ENCODE results near the gene MRPL54. TPM values are rescaled to one million over a fixed set of nuclear protein-coding genes. Genes with fewer than 3 reads are reported as not detected.

The MRPL54 gene
- total RNA-seq, 1 experiment from 2014 or later = 67.1 TPM

DNA sequence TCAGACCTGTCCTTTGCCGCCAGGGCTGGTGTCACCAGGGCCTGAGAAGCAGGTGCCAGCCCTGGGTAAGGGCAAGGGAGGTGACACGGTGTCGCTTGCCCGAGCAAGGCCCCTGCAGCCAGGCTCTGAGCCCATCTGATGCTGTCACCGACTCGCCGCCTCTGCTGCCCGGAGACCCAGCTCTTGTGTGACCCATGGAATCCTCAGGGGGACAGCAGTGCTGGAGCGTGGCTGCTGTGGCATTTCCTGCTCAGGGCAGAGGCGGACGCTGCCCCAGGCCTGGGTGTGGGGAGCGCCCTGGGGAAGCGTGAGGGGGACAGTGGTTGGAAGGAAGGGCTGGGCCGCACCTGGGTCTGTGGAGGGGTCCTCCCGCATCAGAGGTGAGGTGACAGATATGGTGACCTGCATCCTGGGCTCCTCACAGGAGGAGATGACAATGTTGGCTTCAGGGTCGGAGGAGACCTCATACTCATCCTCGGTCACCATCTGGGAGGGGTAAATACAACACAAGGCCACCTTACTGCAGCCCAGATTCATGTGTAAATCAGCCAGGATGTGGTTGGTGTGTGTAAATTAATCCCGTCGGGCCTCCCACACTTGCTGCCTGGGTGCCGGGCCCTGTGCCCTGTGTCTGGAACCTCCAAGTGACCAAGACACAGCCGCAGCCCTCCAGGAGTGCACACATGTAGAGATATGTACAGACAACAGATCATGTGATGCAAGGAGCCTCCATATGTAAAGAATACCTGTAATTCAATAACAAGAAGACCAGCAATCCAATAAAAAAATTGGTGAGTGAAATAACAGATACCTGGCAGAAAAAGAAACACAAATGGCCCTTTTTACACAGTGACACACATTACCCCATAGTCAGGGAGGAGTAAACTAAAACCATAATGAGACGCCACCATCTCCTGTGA, 51.3 kb downstream of the MRPL54 start:
- Histone ChIP-seq H3K9me2 (ENCODE audit: insufficient read depth) (no peaks in the 10 kb centered on the region), H3K36me3 (ENCODE audit: control insufficient read depth in 1 of 2, insufficient read depth in 2 of 2, low read length in 2 of 2) (no peaks in the 10 kb centered on the region), H3K79me2 (ENCODE audit: insufficient read depth, low read length) (no peaks in the 10 kb centered on the region), H2AFZ (ENCODE audit: low read depth, low read length, poor library complexity, severe bottlenecking) (no peak overlapping the region), H3K4me3 (replicated peaks in 1 of 2; ENCODE audit: low read depth in 1 of 2, low read length in 2 of 2) (no peak overlapping the region), H3K27ac (ENCODE audit: low read depth, low read length) (no peak overlapping the region), H4K20me1 (ENCODE audit: insufficient read depth) (no peaks in the 10 kb centered on the region), H3K27me3 (ENCODE audit: insufficient read depth, low read length) (no peaks in the 10 kb centered on the region), H3K9ac (ENCODE audit: low read length) (no peak overlapping the region), H3K9me3 (ENCODE audit: control insufficient read depth in 1 of 2, insufficient read depth in 1 of 2, low read depth in 1 of 2, low read length in 2 of 2) (no peaks in the 10 kb centered on the region), H3K4me2 (ENCODE audit: low read length) (no peak overlapping the region), H3K4me1 (ENCODE audit: control insufficient read depth in 1 of 2, insufficient read depth in 2 of 2, low read length in 2 of 2) (no peaks in the 10 kb centered on the region)
- intact Hi-C loops (cut with micrococcal nuclease) = no loop called here
- RAD21 ChIA-PET (ENCODE audit: low non-redundant PET in 1 of 2, low total read pairs in 2 of 2, uncharacterized antibody in 2 of 2, unreplicated experiment in 2 of 2) = no interaction called here
- no TSS peak for BruUV-seq (replicated peaks)
- TF ChIP-seq EZH2phosphoT487 (IDR thresholded peaks at IDR 0.05; ENCODE audit: borderline replicate concordance) = no peak
- no peak for TF ChIP-seq POLR2A (IDR thresholded peaks at IDR 0.05; ENCODE audit: borderline replicate concordance, extremely low read depth, insufficient read depth, insufficient read length)
- TF ChIP-seq CTCF (IDR thresholded peaks at IDR 0.05 in 2 of 3, conservative IDR thresholded peaks at IDR 0.05 in 1 of 3; ENCODE audit: borderline replicate concordance in 1 of 3, insufficient read depth in 1 of 3, low read depth in 2 of 3, low read length in 2 of 3) = no peak
- no peak for TF ChIP-seq ZFX (IDR thresholded peaks at IDR 0.05)
- TF ChIP-seq SP1 (IDR thresholded peaks at IDR 0.05; ENCODE audit: low read depth) = no peak
- no peak for TF ChIP-seq TCF7L2 (IDR thresholded peaks at IDR 0.05; ENCODE audit: borderline replicate concordance, extremely low read depth, insufficient read depth, insufficient read length)
- TF ChIP-seq JUND (IDR thresholded peaks at IDR 0.05) = no peak
- TF ChIP-seq SIN3A (IDR thresholded peaks at IDR 0.05; ENCODE audit: low read depth) = no peak
- no peak for TF ChIP-seq POLR2AphosphoS5 (IDR thresholded peaks at IDR 0.05; ENCODE audit: low read depth, low read length)
- no peak for TF ChIP-seq YY1 (IDR thresholded peaks at IDR 0.05; ENCODE audit: extremely low read depth, insufficient replicate concordance, low read depth, low read length)
- no peak for TF ChIP-seq ATF3 (IDR thresholded peaks at IDR 0.05)
- TF ChIP-seq ELF1 (IDR thresholded peaks at IDR 0.05; ENCODE audit: borderline replicate concordance, low read depth) = no peak
- no peak for TF ChIP-seq RAD21 (IDR thresholded peaks at IDR 0.05; ENCODE audit: low read depth)
- no peak for TF ChIP-seq CBX3 (IDR thresholded peaks at IDR 0.05; ENCODE audit: low read depth)
- TF ChIP-seq ZNF274 (IDR thresholded peaks at IDR 0.05; ENCODE audit: low read depth, low read length) = no peak
- TF ChIP-seq MAX (IDR thresholded peaks at IDR 0.05) = no peak
- no peak for TF ChIP-seq REST (IDR thresholded peaks at IDR 0.05; ENCODE audit: low read depth)
- CTCF ChIA-PET = interaction anchor here (0.8 kb wide), 1 partner anchor 8 kb away, joined by 3 read pairs; no protein-coding TSS in a partner anchor
- ATAC-seq (no peak), DNase-seq (ENCODE audit: low read depth, low spot score) (no peak)
- POLR2A ChIA-PET = no interaction called here

Measured in HCT116 (cell line).